H1 (cell line): ENCODE data around the gene INPP4B. TPM values are rescaled to one million over a fixed set of nuclear protein-coding genes. Genes with fewer than 3 reads are reported as not detected.

ENCODE experiments used
- CTCF ChIA-PET: fragments of 300-600 bp; sonication (Branson Sonifier 250); formaldehyde crosslinking; loops from one replicate; lab custom pipeline; 2021; ENCODE audit not compliant: partially characterized antibody; lab: Charles Lee
- POLR2A ChIA-PET: fragments of 300-600 bp; sonication (Branson Sonifier 250); formaldehyde crosslinking; loops from one replicate; lab custom pipeline; 2021; ENCODE audit warnings: inconsistent platforms; ENCODE audit not compliant: partially characterized antibody; lab: Charles Lee
- DNase-seq, 2 experiments: peaks; one replicate each; pipeline versions ENCODE4 v3.0.0 to v3.0.0-alpha.2; 2010 to 2022; ENCODE audit warnings: low spot score in 2 of 2, low read depth in 1 of 2, mixed read lengths in 1 of 2
- FAIRE-seq: peaks from 2 replicates; lab custom pipeline; 2011; peaks lifted over from hg19 to GRCh38; lab: Jason Lieb, UNC
- H2AFZ ChIP-seq: 2 replicates; pipeline ENCODE4 v1.8.1; 2012; ENCODE audit warnings: low read length, inconsistent platforms
- H2AK5ac ChIP-seq: 2 replicates; pipeline ENCODE4 v1.6.1; 2013; ENCODE audit warnings: low read depth, low read length
- H2BK120ac ChIP-seq: replicated peaks from 2 replicates; pipeline ENCODE3; 2013; ENCODE audit warnings: low read depth, low read length, inconsistent platforms
- H2BK12ac ChIP-seq: 2 replicates; pipeline ENCODE4 v1.6.1; 2013; ENCODE audit warnings: low read depth, low read length
- H2BK15ac ChIP-seq: 2 replicates; pipeline ENCODE4 v1.6.1; 2013; ENCODE audit warnings: low read length
- H2BK20ac ChIP-seq: 2 replicates; pipeline ENCODE4 v1.6.1; 2013; ENCODE audit warnings: low read length
- H2BK5ac ChIP-seq: 2 replicates; pipeline ENCODE4 v1.6.1; 2013; ENCODE audit warnings: low read depth, low read length
- H3K14ac ChIP-seq: 2 replicates; pipeline ENCODE4 v1.6.1; 2013; ENCODE audit warnings: inconsistent platforms; ENCODE audit not compliant: insufficient read length
- H3K18ac ChIP-seq: 2 replicates; pipeline ENCODE4 v1.6.1; 2013; ENCODE audit warnings: low read length; ENCODE audit errors: extremely low read depth
- H3K23ac ChIP-seq: 2 replicates; pipeline ENCODE4 v1.6.1; 2013; ENCODE audit warnings: inconsistent platforms; ENCODE audit not compliant: insufficient read length
- H3K23me2 ChIP-seq: 2 replicates; pipeline ENCODE4 v1.6.1; 2013; ENCODE audit warnings: low read depth, low read length
- H3K27ac ChIP-seq: 2 replicates; pipeline ENCODE4 v1.6.1; 2011; ENCODE audit warnings: low read depth, low read length, inconsistent platforms
- H3K27me3 ChIP-seq, 4 experiments: replicated peaks in 1 of 4; 1 replicate in 1 of 4; 2 replicates in 3 of 4; pipeline versions ENCODE4 v1.6.1 to v1.8.1; 2011 to 2013; ENCODE audit warnings: low read length in 3 of 4, mild to moderate bottlenecking in 3 of 4, inconsistent platforms in 2 of 4, mixed read lengths in 2 of 4, moderate library complexity in 1 of 4; ENCODE audit not compliant: control insufficient read depth in 3 of 4, insufficient read depth in 3 of 4; ENCODE audit errors: extremely low read depth in 1 of 4
- H3K36me3 ChIP-seq, 4 experiments: 2 replicates each; pipeline versions ENCODE4 v1.6.1 to v1.8.1; 2011 to 2013; ENCODE audit warnings: mild to moderate bottlenecking in 4 of 4, low read length in 3 of 4, moderate library complexity in 2 of 4, control low read depth in 1 of 4, inconsistent platforms in 1 of 4; ENCODE audit not compliant: insufficient read depth in 4 of 4, control insufficient read depth in 2 of 4
- H3K4ac ChIP-seq: replicated peaks from 2 replicates; pipeline ENCODE3; 2013; ENCODE audit warnings: low read length, low read depth, mixed read lengths, inconsistent platforms; ENCODE audit not compliant: insufficient read length
- H3K4me1 ChIP-seq, 4 experiments: replicated peaks in 1 of 4; 1 replicate in 1 of 4; 2 replicates in 3 of 4; pipeline versions ENCODE4 v1.6.1 to v1.8.1; 2011 to 2013; ENCODE audit warnings: low read length in 3 of 4, inconsistent platforms in 2 of 4, mixed read lengths in 1 of 4; ENCODE audit not compliant: insufficient read depth in 4 of 4, control insufficient read depth in 3 of 4
- H3K4me2 ChIP-seq, 2 experiments: 2 replicates each; pipeline versions ENCODE4 v1.6.1 to v1.8.1; 2011 to 2013; ENCODE audit warnings: low read depth in 2 of 2, low read length in 2 of 2, control low read depth in 1 of 2, inconsistent platforms in 1 of 2, mild to moderate bottlenecking in 1 of 2; ENCODE audit not compliant: insufficient read depth in 1 of 2
- H3K4me3 ChIP-seq, 4 experiments: fragments of 200-600, 300-600 bp in 1 of 4; sonication (generic), shearing (Covaris generic), sonication (Bioruptor Twin) in 1 of 4; 2 replicates each; pipeline versions ENCODE4 v1.5.1 to v1.8.1; 2011 to 2016; ENCODE audit warnings: low read length in 4 of 4, low read depth in 3 of 4, control low read depth in 2 of 4, inconsistent platforms in 2 of 4, mild to moderate bottlenecking in 2 of 4, mixed read lengths in 1 of 4, moderate library complexity in 1 of 4; ENCODE audit not compliant: insufficient read depth in 2 of 4; ENCODE audit errors: extremely low read depth in 1 of 4
- H3K56ac ChIP-seq: replicated peaks from 2 replicates; pipeline ENCODE3; 2013; ENCODE audit warnings: low read depth, mild to moderate bottlenecking, mixed read lengths, low read length, inconsistent platforms; ENCODE audit not compliant: insufficient read length
- H3K79me1 ChIP-seq: 2 replicates; pipeline ENCODE4 v1.6.1; 2013; ENCODE audit warnings: low read depth, low read length, control low read depth
- H3K79me2 ChIP-seq, 2 experiments: 2 replicates each; pipeline versions ENCODE4 v1.6.1 to v1.8.1; 2012 to 2013; ENCODE audit warnings: low read length in 2 of 2, mild to moderate bottlenecking in 2 of 2, inconsistent platforms in 1 of 2; ENCODE audit not compliant: insufficient read depth in 2 of 2, control insufficient read depth in 1 of 2
- H3K9ac ChIP-seq, 4 experiments: replicated peaks in 1 of 4; 1 replicate in 1 of 4; 2 replicates in 3 of 4; pipeline versions ENCODE4 v1.6.1 to v1.8.1; 2011 to 2013; ENCODE audit warnings: low read depth in 3 of 4, low read length in 3 of 4, control low read depth in 2 of 4, mild to moderate bottlenecking in 2 of 4, moderate library complexity in 2 of 4, inconsistent platforms in 1 of 4; ENCODE audit errors: extremely low read depth in 1 of 4
- H3K9me3 ChIP-seq, 2 experiments: 2 replicates each; pipeline versions ENCODE4 v1.6.1 to v1.8.1; 2012 to 2013; ENCODE audit warnings: mild to moderate bottlenecking in 2 of 2, moderate library complexity in 2 of 2, control low read depth in 1 of 2, inconsistent platforms in 1 of 2, low read depth in 1 of 2, low read length in 1 of 2, mixed read lengths in 1 of 2; ENCODE audit not compliant: insufficient read depth in 2 of 2
- H4K20me1 ChIP-seq, 2 experiments: replicated peaks in 1 of 2; 2 replicates each; pipeline versions ENCODE3 to v1.8.1; 2011 to 2013; ENCODE audit warnings: inconsistent platforms in 2 of 2, low read length in 2 of 2, mild to moderate bottlenecking in 1 of 2; ENCODE audit not compliant: insufficient read depth in 2 of 2, control insufficient read depth in 1 of 2
- H4K5ac ChIP-seq: 2 replicates; pipeline ENCODE4 v1.6.1; 2013; ENCODE audit warnings: low read length, low read depth, mixed read lengths, inconsistent platforms; ENCODE audit not compliant: insufficient read length
- H4K8ac ChIP-seq: 2 replicates; pipeline ENCODE4 v1.8.0; 2013; ENCODE audit warnings: mild to moderate bottlenecking, moderate library complexity, low read length, inconsistent platforms; ENCODE audit not compliant: insufficient read depth; ENCODE audit errors: extremely low read depth
- H4K91ac ChIP-seq: replicated peaks from 2 replicates; pipeline ENCODE3; 2013; ENCODE audit warnings: low read length, mixed read lengths, inconsistent platforms; ENCODE audit not compliant: insufficient read length
- RXRA ChIP-seq: IDR thresholded peaks from 2 replicates; pipeline ENCODE4 v1.6.1; 2011; ENCODE audit warnings: low read depth, mild to moderate bottlenecking, low read length, moderate library complexity; ENCODE audit not compliant: insufficient read depth
- WGBS, 2 experiments: shearing (Covaris generic) in 1 of 2; methylation state at CpG; one replicate each; pipeline versions ENCODE4 v1.1.6 to v1.1.7; 2013 to 2015; ENCODE audit warnings: low lambda C conversion rate in 2 of 2, mixed read lengths in 2 of 2, inconsistent platforms in 1 of 2, low coverage in 1 of 2, missing lambda C conversion rate in 1 of 2; ENCODE audit not compliant: insufficient replicate concordance in 2 of 2, insufficient coverage in 1 of 2, insufficient read length in 1 of 2; ENCODE audit errors: extremely low coverage in 1 of 2, missing lambda C conversion rate in 1 of 2; 5-methylcytosine and 5-hydroxymethylcytosine counted together
- polyA plus RNA-seq, 7 experiments: library from polyadenylated mRNA; depleted of rRNA in 3 of 7; stranded (reverse) in 5 of 7; unstranded in 2 of 7; fragments of >200 nt in 5 of 7; fragments of 200-250 nt in 2 of 7; gene quantifications; 1 replicate in 5 of 7; 2 replicates in 1 of 7; 4 replicates in 1 of 7; pipeline versions ENCODE4 v1.2.1 to v1.2.3, GENCODE V29; 2011 to 2013; ENCODE audit warnings: missing spikeins in 2 of 7, mixed read lengths in 2 of 7
- total RNA-seq: library from RNA; stranded (reverse); fragmentation: NEBNext Ultra II Directional; extraction: Animal tissue kit (Norgen Biotek cat#: 25700); gene quantifications from 2 replicates; pipeline ENCODE4 v1.2.1, GENCODE V29; 2021

Gene INPP4B
- total and polyA plus RNA-seq, 2 of the 8 experiments (the other 6 are each of a cell fraction or from before 2014, with no cell fraction given): 0.11 to 0.54 TPM

DNA sequence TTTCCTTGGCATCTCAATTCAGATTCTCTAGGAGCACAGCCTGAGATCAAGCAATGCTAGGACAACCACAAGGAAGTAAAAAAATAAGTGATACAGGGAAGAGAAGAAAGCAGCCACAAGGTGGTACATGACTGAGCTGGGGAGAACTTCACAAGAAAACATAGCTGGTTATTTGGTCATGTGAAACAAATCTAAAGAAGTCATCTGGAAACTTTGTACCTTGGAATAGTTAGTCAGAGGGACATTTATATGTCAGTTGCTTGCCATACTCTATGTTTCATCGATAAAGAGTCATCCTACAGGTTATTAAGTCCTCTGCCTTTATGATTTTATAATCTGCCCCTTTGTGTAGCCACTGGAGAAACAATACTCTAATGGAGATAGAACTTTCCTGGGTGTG lies 634.7 kb downstream of the INPP4B start:
- Histone ChIP-seq H2BK5ac (no peak overlapping the region), H3K27ac (no peak overlapping the region), H2AFZ (no peak overlapping the region), H2BK12ac (no peak overlapping the region), H2AK5ac (no peak overlapping the region), H4K5ac (no peak overlapping the region), H4K8ac (no peak overlapping the region), H3K14ac (no peak overlapping the region), H2BK20ac (no peak overlapping the region), H3K4me3 (no peak overlapping the region), H2BK15ac (no peak overlapping the region), H3K4me1 (no peaks in the 10 kb centered on the region), H3K9ac (no peak overlapping the region), H3K18ac (no peak overlapping the region), H2BK120ac (no peak overlapping the region), H3K79me1 (no peaks in the 10 kb centered on the region), H3K4ac (no peak overlapping the region), H3K36me3 (no peaks in the 10 kb centered on the region), H3K27me3 (no peaks in the 10 kb centered on the region), H3K9me3 (no peaks in the 10 kb centered on the region), H4K91ac (no peak overlapping the region), H4K20me1 (no peaks in the 10 kb centered on the region), H3K4me2 (no peak overlapping the region), H3K23me2 (no peaks in the 10 kb centered on the region), H3K79me2 (no peaks in the 10 kb centered on the region), H3K56ac (no peak overlapping the region), H3K23ac (no peak overlapping the region)
- POLR2A ChIA-PET: no interaction called here
- WGBS, 2 experiments: 94% methylated on average over 1 of the region's 1 CpG; no CpG with 5 or more reads in 1 of the 2 experiments
- no peak for DNase-seq
- no peak for FAIRE-seq
- CTCF ChIA-PET: interaction anchor here (1.6 kb wide), 1 partner anchor 11 kb away, joined by 3 read pairs; no protein-coding TSS in a partner anchor
- no peak for TF ChIP-seq RXRA
